Thyroid gland (tissue), 4 donors: ENCODE measurements around the gene NOP16.

Experiments used
- POLR2A ChIP-seq, 2 donors: fragments of 450-650 bp; IDR thresholded peaks; one replicate each; pipeline ENCODE4 v1.6.1; 2017; ENCODE audit warnings: antibody characterized with exemption in 2 of 2, mild to moderate bottlenecking in 2 of 2, moderate library complexity in 1 of 2
- TF ChIP-seq, protein P1 (sequence below), 6 experiments: fragments of 200-600 bp in 3 of 6; fragments of 450-650 bp in 3 of 6; sonication (generic) in 3 of 6; IDR thresholded peaks; one replicate each; pipeline ENCODE4 v1.5.1; 2016 to 2019; ENCODE audit warnings: antibody characterized with exemption in 6 of 6, mild to moderate bottlenecking in 2 of 6, inconsistent platforms in 1 of 6, moderate library complexity in 1 of 6

DNA sequence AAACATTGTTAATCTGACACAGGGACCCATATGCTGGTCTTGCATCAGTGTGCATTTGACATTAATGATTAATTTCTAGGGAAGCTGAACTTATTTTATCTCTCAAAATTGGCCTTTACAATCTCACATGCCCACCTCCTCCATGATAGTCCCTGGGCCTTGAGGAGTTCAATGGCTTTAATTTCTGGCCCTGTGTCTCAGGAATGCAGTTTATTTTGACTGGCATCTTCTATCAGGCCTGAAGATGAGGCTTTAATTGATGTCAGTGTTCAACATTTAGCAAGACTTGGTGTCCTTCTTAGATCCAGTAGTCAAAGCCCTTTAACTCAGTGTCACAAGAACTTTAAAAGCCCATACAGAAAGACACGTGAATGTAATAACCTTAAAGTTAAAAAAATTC lies 38.5 kb upstream of the NOP16 start:
- TF ChIP-seq, protein P1, sequence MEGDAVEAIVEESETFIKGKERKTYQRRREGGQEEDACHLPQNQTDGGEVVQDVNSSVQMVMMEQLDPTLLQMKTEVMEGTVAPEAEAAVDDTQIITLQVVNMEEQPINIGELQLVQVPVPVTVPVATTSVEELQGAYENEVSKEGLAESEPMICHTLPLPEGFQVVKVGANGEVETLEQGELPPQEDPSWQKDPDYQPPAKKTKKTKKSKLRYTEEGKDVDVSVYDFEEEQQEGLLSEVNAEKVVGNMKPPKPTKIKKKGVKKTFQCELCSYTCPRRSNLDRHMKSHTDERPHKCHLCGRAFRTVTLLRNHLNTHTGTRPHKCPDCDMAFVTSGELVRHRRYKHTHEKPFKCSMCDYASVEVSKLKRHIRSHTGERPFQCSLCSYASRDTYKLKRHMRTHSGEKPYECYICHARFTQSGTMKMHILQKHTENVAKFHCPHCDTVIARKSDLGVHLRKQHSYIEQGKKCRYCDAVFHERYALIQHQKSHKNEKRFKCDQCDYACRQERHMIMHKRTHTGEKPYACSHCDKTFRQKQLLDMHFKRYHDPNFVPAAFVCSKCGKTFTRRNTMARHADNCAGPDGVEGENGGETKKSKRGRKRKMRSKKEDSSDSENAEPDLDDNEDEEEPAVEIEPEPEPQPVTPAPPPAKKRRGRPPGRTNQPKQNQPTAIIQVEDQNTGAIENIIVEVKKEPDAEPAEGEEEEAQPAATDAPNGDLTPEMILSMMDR (IDR thresholded peaks at IDR 0.05): no peak
- TF ChIP-seq POLR2A (IDR thresholded peaks at IDR 0.05): no peak
